Daoy (cell line): ENCODE results near the gene PLA2G4F. TPM values are rescaled to one million over a fixed set of nuclear protein-coding genes. Genes with fewer than 3 reads are reported as not detected.
A peak's percentile ranks its signal among the peaks of the same experiment; 100 is the strongest.

Experiments
- DNase-seq: peaks from one replicate; pipeline ENCODE4 v3.0.0-alpha.2; 2015; ENCODE audit warnings: low read depth
- total RNA-seq: library from RNA; depleted of rRNA; stranded (reverse); fragments of >200 nt; shearing (Covaris generic); gene quantifications from 2 replicates; pipeline ENCODE4 v1.2.3, GENCODE V29; 2014

Gene PLA2G4F
- total RNA-seq, 1 experiment from 2014 or later, result not detected

DNA sequence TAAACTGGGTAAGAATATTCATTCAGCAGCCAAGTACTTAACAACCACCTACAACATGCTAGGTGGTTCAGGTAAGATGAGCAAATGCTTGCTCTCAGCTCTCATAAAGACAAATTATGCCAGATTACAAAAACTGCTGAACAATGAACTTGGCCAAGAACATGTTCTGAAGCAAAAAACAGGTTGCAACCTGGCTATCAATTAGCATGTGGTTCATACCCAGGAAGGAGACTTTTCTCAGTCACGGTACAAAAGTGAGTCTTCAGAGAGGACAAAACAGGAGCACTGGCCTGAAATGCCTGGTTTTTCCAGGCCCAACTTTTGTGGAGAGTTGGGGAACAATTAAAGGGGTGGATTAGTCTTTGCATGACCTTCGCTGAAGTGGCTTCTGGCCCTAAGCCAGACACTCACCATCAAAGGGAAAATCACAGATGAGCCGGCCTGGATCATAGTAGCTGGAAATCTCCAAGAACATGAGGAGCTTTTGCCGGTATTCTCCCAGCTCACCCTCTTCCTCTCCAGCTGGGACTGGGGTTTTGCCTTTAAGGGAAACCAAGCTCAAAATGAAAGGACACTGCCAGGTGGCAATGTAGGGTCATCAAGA lies 7.6 kb upstream of the PLA2G4F start:
- no peak for DNase-seq

DNA sequence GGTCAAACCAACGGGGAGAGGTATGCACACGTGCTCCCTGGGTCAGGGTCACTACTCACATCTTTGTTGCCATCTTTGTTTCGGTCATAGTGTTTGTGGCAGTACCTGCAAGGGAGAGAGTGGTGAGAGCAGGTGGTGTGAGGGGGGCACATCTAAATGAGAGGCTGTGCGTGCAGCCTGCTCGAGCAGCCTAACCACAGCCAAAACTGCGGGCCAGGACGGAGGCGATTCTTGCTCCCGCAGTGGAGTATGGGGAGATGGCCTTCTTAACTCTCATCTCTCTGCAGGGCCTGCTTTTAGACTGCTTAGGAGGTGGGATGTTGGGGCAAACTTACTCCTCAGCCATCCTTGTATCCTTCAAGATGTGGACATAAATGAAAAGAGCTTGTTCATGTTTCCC lies 6.9 kb upstream of the PLA2G4F start:
- no peak for DNase-seq

DNA sequence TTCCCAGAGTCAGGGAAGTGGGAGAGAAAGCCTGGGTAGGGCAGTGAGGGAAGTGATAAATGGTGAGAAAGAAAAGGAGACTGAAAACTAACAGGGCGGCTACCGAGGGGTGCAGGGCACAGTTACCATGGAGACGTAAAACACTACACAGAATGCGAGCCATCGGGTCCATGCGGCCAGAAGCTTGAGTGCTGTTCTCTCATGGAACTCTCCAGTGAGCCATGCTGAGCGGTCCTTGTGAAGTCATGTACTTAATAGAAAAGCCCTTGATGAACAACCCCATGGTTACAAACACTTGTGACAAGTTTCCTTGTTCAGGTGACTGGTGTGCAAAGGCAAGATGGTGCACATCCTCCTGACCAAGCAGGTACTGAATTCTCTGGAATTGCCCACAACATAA lies 3.7 kb upstream of the PLA2G4F start:
- DNase-seq, result no peak

DNA sequence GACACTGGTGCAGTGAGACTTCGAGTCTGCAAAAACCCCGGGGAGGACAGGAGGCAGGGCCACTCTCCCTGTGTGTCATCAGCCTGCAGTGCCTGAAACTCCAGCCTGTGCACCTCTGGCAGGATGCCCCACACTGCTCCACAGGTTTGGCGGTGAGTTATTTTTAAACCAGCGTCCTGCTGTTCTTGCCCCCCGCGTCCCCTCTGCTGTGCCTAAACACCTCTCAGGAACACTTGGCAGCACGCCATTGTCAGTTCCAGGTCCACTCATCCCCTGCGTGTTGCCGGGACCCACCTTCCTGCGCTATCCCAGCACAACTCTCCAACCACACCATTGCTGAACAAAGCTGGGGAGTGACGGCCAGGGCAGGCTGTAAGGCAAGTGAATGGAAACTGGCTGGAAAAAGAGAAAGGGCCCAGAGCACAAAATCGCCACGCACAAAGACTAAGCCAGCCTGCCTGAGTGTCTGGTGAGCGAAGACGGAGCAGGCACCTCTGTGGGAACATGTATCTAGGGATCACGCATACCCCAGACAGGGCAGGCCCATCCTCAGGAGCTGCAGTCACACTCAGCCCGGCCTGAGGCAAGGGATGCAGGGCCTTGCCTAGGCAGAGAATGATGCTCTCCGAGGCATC lies 3.1 kb upstream of the PLA2G4F start:
- DNase-seq, result no peak

DNA sequence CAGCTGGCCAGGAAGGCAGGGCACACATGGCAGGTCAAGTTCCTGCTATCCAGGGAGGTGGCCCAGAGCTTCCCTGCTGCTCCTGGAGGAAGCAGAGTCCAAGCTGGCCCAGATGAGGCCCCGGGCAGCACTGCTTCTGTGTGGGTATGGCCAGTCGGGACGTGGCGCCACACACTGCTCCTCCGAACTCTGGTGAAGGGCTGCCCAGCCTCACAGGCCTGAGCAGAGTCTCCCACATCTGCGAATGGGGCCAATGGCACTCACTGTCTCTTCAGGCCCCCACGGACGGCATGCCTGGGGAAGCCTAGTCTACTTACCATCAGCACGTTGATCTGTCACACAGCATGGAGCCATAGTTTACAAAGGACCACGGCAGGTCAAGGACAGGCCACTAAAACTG lies 2.5 kb upstream of the PLA2G4F start:
- no peak for DNase-seq

DNA sequence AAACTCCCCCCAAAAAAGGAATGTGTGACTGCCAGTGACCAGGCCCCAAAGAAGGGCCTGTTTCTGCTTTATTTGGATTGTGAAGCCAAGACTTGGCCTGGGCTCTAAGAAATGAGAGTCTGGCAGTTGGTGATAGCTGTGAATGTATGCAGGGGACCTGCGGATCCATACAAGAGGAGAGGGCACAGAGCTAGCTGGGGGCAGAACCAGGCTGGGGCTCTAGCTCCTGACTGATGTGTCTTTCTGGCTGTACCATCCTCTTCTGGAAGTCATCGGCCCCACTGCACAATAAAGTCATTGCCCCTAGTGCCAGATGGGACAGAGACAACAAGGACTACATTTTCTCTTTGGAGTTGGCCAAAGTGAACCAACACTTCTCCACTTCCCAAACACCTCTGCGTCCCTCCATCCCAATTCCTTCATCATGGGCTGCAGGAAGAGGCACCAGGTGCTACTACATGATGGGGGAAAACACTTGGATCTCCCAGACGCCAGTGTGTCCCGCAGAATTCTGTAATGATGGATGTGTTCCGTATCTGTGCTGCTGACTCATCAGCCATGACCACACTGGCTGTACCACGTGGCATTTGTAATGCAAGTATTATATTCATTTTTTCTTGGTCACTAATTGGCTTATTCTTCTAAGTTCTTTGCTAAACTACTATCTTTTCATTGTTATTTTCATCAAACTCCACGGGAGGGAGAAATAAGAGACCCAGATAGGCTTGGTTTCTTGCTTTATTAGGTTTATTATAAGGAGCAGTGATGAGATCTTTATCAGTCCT lies 1.7 kb upstream of the PLA2G4F start:
- DNase-seq, result peak; percentile 73

DNA sequence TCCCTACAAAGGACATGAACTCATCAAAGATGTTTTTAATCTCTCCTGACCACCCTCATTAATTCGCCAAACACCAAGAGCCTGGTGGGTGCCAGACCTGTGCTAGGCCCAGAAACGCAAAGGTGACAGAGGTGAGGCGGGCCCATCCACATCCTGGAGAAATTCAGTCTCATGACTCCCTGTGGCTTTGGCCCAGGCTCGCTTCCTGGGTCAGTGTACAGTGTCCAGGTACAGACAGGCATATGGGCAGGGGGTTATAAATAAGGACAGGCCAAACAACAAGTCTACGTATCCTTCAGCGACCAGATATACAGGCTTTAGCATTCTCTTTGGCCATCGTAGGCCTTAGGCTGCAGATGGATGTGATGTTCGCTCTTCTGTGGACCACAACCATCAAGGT lies 945 bp upstream of the PLA2G4F start:
- DNase-seq, result no peak

DNA sequence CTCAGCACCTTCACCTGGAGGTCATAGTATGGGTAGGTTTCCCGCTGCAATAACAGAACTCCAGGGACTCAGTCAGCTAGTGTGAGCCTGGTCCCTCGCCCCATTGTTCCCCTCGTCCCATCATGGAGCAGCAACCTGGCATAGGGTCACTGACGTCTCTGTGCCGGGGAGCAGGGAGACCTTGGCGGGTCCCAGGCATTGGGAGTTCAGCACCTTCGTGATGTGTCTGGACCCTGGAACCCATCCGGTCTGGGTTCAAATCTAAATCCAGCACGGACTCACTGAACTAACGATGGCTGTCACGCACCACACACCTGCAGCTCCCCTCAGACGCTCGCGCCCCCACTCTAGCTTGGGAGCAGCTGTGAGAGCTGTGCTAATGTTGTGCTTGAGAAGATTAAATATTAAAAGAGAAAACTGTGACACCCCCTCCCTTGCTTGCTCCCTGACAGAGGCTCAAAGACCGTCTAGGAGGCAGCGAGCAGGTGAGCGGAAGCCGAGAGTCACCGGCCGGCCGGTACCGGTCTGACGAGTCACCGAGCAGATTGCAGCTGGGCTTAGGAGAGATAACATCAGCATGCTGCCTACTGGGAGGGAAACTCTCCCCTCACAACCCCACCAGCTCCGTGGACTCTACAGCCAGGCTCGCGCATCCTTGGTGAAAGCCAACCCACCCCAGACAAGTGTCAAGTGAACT lies 742 bp downstream of the PLA2G4F start:
- DNase-seq, result no peak

DNA sequence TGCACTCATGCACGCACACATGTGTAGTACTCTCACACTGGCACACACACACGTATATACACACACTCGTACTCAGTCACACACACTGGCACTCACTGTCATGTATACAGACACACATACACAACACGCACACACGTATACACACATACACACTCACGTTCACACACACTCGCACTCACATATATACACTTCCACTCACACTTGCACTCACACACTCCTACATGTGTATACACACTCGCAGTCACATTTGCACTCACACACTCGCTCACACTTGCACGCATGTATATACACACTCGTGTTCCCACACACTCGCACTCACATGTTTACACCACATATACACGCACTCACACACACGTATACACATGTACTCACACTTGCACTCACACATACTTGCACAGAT lies 1.5 kb downstream of the PLA2G4F start:
- no peak for DNase-seq

DNA sequence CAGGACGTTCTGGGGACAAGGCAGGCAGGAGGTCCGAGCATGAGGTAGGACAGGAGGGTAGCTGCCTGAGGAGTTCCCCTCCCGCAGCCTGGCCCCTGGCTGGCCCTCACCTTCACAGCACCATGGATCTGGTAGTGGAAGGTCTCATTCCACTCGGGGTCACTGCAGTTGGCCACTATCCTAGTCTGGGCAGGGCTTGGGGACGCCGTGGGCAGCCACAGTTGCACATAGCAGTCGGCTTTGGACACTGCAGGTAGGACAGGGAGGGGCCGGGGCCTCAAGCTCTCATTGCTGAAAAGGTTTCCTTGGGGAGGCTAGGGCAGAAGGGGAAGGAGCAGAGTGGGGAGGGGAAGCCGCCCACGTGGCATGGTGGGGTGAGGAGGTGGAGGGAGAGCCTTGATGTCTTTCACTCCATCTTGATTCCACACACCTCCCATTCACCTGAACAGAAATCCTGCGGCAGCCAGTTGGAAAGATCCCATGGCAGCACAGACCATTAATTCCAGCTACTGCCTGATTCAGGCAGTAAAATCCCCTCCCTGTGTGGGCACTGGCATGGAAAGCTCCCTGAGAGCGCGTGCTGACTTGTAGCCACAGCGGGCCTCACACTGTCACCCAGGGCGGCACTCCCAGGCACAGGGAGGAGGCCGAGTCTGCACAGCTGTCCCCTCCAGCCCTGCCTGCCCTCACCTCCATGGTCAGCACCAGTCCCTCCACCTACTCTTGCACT lies 2.1 kb downstream of the PLA2G4F start:
- no peak for DNase-seq

DNA sequence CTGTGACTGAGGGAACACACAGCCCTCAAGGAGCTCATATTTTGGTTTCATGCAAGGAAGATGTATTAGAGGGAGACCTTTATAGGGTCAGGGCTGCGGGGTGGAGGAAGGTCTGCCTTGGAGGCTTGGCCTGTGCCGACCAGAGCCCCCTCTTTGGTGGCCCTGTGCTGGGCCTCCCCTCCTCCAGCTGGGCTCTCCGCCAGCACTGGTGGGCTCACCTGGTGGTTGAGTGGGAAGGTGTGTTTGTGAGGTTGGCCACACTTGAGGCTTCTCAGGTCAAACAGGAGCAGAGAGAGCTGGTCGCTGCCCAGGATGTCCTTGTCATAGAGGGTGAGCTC lies 2.6 kb downstream of the PLA2G4F start:
- no peak for DNase-seq

DNA sequence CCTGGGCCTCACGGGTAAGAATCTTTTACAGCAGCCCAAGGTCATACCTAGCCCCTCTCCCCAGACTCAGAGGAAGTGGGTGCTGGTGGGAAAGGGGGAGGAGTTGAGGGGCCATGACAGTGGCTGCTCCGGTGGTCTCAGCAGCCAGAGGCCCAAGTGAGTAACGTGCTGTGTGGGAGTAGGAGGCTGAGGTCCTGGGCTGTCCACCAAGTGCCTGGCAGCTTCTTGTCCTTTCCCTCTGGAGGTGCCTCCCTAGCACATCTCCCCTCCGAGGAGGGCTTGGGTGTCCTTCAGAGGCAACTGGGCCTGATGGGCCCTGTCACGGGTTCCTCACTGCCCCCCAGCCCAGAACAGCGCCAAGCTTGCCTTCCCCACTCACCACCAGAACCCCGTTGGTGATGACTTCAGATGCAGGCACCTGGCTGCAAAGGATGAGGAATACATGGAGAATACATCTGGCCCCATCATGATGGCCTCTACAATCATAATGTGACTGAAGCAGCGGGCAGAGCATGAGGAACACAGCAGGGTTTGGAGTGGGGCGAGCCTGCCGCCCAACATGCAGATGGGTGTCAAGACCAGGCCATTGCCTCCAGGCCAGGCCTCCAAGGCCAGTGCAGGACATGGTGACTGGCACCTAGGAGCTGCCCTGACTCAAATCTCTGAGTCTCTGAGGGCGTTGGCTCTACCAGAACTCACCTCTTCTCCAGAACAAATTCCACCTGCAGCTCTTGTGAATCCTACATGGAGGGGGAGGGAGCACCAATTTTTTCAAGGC lies 3.3 kb downstream of the PLA2G4F start:
- no peak for DNase-seq

DNA sequence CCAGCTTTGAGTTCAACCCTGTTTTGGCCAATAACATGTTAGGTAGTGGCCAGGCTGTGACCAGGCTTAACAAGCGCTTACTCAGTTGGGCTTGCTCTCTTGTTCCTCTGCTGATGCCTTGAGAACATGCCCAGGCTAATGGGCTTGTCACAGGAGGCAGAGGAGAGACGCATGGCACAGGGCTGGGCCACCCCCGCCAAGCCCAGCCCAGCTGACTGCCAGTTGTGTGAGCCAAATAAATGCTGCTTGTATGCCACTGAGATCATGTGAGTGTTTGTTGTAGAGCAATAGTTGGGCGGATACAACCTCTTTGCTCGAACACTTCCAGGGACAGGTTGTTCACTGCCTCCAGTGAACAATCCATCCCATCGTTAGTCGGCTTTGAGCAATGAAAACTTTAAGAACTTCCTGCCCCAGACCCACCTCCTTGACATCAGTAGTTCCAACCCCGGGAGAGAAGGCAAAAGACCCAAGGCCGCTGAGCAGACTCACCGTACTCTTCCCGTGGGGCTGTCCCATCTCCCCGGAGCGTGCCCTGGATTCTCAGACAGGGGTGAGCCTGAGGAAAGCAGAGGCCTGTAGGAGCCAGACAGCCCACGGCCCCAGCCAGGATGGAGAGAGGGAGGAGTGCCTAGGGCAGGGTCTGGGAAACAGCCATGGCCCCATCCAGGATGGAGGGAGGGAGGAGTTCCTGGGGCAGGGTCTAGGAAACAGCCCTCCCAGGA lies 4.1 kb downstream of the PLA2G4F start:
- DNase-seq, result no peak

DNA sequence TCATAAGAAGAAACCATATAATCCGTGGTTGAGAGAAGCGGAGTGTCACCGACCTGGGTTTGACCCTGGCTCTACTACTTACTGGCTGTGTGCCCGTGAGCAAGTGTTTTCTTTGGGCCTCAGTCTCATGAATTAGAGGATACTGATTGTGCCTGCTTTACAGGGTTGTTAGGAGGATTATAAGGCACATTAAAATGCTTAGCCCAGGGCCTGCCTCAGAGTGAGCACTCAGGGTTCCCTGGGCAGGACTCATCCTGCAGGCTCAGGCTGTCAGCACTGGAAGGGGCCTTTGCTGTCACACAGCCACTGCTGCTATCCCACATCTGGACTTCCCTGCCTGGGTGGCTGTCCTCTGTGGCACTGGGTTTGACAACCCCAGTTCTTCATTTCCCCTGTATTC lies 4.7 kb downstream of the PLA2G4F start:
- DNase-seq, result no peak

DNA sequence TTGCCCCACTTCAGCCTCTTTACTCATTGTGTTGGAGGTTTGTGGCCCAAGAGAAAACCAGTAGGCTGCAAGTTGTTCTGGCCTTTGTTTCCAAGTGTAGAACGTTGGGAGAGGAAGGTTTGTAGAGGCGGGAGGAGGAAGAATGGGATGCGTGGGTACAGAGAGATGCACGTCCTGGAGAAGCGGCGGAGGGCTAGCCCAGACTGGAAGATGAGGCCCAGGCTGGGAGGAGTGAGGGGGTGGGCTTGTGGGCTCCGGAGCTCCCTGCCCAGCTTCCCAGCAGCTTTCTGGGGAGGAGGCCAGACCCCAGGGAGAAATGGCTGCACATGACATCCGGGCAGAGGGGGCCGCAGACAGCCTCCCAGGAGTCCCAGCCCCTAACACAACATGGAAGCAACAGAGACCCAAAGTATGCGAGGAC lies 5.3 kb downstream of the PLA2G4F start:
- no peak for DNase-seq

DNA sequence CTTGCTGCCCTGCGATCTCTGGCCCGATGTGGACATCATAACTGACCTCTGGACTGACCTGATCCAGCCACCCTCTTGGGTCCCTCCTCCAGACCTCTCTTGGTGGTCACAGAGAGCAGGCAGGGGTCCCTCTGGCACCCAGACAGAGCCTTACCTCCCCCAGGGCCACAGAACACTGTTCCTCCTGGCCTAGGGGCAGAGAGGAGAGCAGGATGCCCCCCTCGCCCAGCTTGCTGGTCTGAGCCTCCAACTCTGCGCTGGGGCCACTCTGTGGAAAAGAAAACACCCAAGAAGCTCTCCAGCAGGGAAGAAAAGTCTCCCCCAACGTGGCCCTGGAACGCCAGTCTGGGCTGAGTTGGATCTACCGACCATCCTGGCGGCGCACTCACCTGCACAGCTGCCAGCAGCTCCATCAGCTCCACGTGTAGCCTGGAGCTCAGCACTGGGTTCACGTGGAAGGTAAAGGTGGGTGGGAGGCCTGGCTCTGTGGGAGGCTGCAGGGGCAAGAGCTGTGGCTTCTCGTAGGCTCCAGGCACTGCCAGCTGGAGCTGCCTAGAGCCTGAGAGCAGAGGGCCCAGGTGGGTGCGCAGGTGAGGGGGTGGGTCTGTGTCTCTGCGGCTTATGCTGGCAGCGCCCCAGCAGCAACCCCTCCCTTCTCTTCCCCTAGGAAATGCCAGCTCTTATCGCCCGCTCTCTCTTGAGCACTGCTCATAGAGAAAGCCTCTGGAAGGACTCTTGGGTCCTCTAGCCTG lies 6.0 kb downstream of the PLA2G4F start:
- DNase-seq, result no peak

DNA sequence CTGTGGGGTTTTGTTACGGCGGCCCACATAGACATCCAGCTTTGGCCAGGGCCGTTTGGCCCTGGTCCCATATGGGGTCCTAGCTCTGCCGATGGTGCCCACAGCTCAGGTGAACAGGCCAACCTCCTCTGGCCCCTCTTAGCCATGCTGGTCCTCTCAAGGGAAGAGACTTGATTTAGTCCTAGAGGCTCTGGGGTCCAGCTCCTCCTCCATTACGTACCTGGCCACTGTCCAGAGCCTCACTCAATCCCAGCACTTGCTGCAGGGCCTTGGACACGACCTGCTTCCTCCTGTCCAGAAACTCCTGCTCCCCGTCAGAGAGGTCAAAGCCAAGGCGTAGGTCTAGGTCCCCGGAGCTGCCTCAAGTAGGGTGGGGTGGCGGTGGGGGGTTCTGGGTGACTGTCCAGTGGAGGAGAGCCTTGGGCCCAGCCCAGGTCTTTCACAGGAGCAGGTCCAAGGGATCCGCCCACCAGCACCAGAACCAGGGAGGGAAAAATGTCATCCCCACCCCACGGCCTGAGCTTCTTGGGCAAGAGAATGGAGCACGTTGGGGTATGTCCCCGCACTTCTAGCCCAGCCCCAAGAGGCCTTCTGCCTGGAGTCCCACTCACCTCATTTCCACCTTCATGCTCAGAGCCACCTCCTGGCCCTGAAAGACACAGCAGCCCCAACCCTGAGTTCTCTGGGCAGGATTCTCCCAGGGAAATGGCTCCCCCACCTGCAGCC lies 6.8 kb downstream of the PLA2G4F start:
- no peak for DNase-seq

DNA sequence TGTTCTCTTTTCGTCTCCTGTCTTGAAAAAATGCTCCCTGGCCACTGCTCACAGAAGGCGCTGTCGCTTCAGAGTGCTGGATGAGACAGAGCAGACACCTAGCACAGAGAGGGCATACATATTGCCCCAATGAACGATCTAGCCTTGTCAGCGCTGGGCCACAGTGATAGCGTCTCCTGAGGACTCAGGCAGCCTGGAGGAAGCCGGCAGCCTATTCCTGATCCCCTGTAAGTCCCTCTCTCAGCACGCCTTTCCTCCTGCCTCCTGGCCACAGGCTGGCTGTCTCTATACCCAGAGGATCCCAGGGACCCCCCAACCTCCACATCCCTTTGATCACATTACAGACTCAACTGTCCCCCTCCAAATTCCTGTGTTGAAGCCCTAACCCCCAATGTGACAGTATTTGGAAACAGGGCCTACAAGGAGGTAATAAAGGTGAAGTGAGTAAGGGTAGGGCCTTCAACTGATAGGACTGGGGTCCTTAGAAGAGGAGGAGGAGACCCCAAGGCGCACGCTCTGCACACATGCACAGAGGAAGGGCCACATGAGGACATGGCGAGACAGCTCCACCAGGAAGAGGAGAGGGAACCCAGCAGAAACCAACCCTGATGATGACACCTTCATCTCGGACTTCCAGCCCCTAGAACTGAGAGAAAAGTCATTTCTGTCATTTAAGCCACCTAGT lies 7.5 kb downstream of the PLA2G4F start:
- no peak for DNase-seq

DNA sequence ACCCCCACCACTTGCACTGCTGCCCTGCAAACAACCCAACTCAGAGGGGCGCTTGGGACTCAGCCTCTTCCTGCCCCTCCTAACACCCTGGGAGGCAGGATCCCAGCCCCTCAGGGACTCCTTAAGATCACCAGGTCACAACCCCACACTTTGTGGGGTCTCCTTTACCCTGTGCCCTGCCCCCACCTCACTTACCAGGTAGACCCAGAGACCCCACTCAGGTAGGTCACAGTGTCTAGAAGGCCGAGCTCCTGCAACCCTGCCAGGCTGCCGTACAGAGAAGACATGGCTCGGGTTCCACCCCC lies 9.1 kb downstream of the PLA2G4F start:
- DNase-seq, result no peak
